PC-3 (cell line): Measurements from ENCODE around the gene FAM120AOS. TPM values are rescaled to one million over a fixed set of nuclear protein-coding genes. Genes with fewer than 3 reads are reported as not detected.

Source experiments
- ATAC-seq: fragments of 200-7000 bp; cut with Tn5 transposase; 2 replicates; pipeline ENCODE4 v1.9.1; 2020; ENCODE audit warnings: mild to moderate bottlenecking, moderate library complexity
- BruUV-seq: library from RNA; stranded (reverse); fragments of 400-500 nt; replicated peaks from 2 replicates; lab custom pipeline; 2021; lab: Mats Ljungman, UMichigan
- CTCF ChIA-PET: fragments of 300-600 bp; sonication (Branson Sonifier 250); formaldehyde crosslinking; loops from one replicate; lab custom pipeline; 2022; ENCODE audit warnings: antibody characterized with exemption; lab: Charles Lee
- POLR2A ChIA-PET: fragments of 300-600 bp; sonication (Branson Sonifier 250); formaldehyde crosslinking; loops from one replicate; lab custom pipeline; 2022; ENCODE audit warnings: antibody characterized with exemption; ENCODE audit not compliant: unreplicated experiment; lab: Charles Lee
- DNase-seq: peaks from one replicate; pipeline ENCODE4 v3.0.0-alpha.2; 2015
- H2AFZ ChIP-seq: fragments of 300-600 bp; sonication (generic); 2 replicates; pipeline ENCODE4 v1.6.0; 2016; ENCODE audit warnings: antibody characterized with exemption, low read length
- H3F3A ChIP-seq: fragments of 300-600 bp; sonication (generic); one replicate; pipeline ENCODE4 v1.6.0; 2017; ENCODE audit warnings: antibody characterized with exemption, low read length, control low read depth, mild to moderate bottlenecking; ENCODE audit not compliant: unreplicated experiment
- H3K27ac ChIP-seq: fragments of 300-600 bp; sonication (generic); 2 replicates; pipeline ENCODE4 v1.5.1; 2016; ENCODE audit warnings: mild to moderate bottlenecking, low read length
- H3K27me3 ChIP-seq: fragments of 300-600 bp; sonication (generic); 2 replicates; pipeline ENCODE4 v1.6.1; 2016; ENCODE audit warnings: low read length, mixed read lengths
- H3K36me3 ChIP-seq: fragments of 300-600 bp; sonication (generic); 2 replicates; pipeline ENCODE4 v1.6.1; 2016; ENCODE audit warnings: low read depth, mixed run types, low read length, mixed read lengths
- H3K4me1 ChIP-seq: fragments of 300-600 bp; sonication (generic); 2 replicates; pipeline ENCODE4 v1.5.1; 2016; ENCODE audit warnings: low read length; ENCODE audit not compliant: insufficient read depth
- H3K4me2 ChIP-seq: fragments of 300-600 bp; sonication (generic); 2 replicates; pipeline ENCODE4 v1.6.0; 2016; ENCODE audit warnings: low read length
- H3K4me3 ChIP-seq: fragments of 300-600 bp; sonication (generic); 2 replicates; pipeline ENCODE4 v1.5.1; 2016; ENCODE audit warnings: mild to moderate bottlenecking, low read length, mixed read lengths
- H3K79me2 ChIP-seq: fragments of 300-600 bp; sonication (generic); 2 replicates; pipeline ENCODE4 v1.6.1; 2017; ENCODE audit warnings: low read length, mixed read lengths
- H3K9ac ChIP-seq: fragments of 300-600 bp; sonication (generic); 2 replicates; pipeline ENCODE4 v1.6.0; 2016; ENCODE audit warnings: mild to moderate bottlenecking, low read length
- H3K9me2 ChIP-seq: fragments of 300-600 bp; sonication (generic); replicated peaks from 2 replicates; pipeline ENCODE4 v1.6.1; 2016; ENCODE audit warnings: mixed run types, low read length, mixed read lengths
- H3K9me3 ChIP-seq: fragments of 300-600 bp; sonication (generic); 2 replicates; pipeline ENCODE4 v1.6.1; 2016; ENCODE audit warnings: low read length, mixed read lengths
- H4K20me1 ChIP-seq: fragments of 300-600 bp; sonication (generic); 2 replicates; pipeline ENCODE4 v1.6.1; 2016; ENCODE audit warnings: low read length, mixed read lengths
- EZH2 ChIP-seq: fragments of 300-600 bp; sonication (generic); IDR thresholded peaks from one replicate; pipeline ENCODE4 v1.6.1; 2017; ENCODE audit warnings: antibody characterized with exemption, mild to moderate bottlenecking, low read length; ENCODE audit not compliant: unreplicated experiment
- EZH2phosphoT487 ChIP-seq: fragments of 300-600 bp; sonication (generic); IDR thresholded peaks from 2 replicates; pipeline ENCODE4 v1.6.1; 2018; ENCODE audit warnings: mild to moderate bottlenecking, antibody characterized with exemption, low read length, borderline replicate concordance
- intact Hi-C: fragments of 100-400 bp; cut with micrococcal nuclease; formaldehyde crosslinking; loops from 2 replicates; pipeline ENCODE4 v1.9.0; 2023
- total RNA-seq: library from RNA; depleted of rRNA; stranded (reverse); fragments of >200 nt; gene quantifications from 2 replicates; pipeline ENCODE4 v1.2.3, GENCODE V29; 2014
- TF ChIP-seq, protein P1 (sequence below): fragments of 300-600 bp; sonication (generic); conservative IDR thresholded peaks from 2 replicates; pipeline ENCODE4 v1.5.1; 2017; ENCODE audit warnings: antibody characterized with exemption, low read depth, mild to moderate bottlenecking, low read length

Gene FAM120AOS
- total RNA-seq, 1 experiment from 2014 or later: 39.8 TPM

DNA sequence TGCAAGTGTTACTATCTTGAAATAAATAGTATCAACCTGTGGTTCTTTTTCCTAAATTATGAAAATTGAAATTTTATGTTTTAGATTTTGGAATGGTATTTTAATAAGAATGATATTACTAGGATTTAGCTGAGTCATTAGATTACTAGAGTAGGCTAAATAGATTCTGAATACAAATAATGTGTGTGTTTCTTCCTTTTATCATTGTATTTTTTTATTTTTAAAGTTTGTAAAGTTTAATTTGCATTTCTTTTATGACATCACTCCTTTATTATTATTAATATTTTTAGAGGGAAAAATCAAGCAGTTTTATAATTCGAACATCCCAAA is 8.0 kb upstream of the FAM120AOS start:
- no peak overlapping the region for H3K4me2 ChIP-seq
- ATAC-seq (no peak), DNase-seq (no peak)
- H3K36me3 ChIP-seq: no peaks in the 10 kb centered on the region; the same call in 1 of the 2 replicates
- H3K9ac ChIP-seq: no peak overlapping the region
- no peaks in the 10 kb centered on the region for H3K9me2 ChIP-seq
- H3K27ac ChIP-seq: no peak overlapping the region
- intact Hi-C loops: no loop called here
- H3K4me1 ChIP-seq: peaks cover 11% of the 10 kb centered on the region
- no peaks in the 10 kb centered on the region for H3F3A ChIP-seq
- ChIA-PET CTCF (no interaction called here), POLR2A (no interaction called here)
- H3K79me2 ChIP-seq: peaks cover 100% of the 10 kb centered on the region
- no peak overlapping the region for H2AFZ ChIP-seq
- H4K20me1 ChIP-seq: peaks cover 41% of the 10 kb centered on the region
- BruUV-seq: no TSS peak
- no peak for TF ChIP-seq EZH2phosphoT487
- TF ChIP-seq, protein P1, sequence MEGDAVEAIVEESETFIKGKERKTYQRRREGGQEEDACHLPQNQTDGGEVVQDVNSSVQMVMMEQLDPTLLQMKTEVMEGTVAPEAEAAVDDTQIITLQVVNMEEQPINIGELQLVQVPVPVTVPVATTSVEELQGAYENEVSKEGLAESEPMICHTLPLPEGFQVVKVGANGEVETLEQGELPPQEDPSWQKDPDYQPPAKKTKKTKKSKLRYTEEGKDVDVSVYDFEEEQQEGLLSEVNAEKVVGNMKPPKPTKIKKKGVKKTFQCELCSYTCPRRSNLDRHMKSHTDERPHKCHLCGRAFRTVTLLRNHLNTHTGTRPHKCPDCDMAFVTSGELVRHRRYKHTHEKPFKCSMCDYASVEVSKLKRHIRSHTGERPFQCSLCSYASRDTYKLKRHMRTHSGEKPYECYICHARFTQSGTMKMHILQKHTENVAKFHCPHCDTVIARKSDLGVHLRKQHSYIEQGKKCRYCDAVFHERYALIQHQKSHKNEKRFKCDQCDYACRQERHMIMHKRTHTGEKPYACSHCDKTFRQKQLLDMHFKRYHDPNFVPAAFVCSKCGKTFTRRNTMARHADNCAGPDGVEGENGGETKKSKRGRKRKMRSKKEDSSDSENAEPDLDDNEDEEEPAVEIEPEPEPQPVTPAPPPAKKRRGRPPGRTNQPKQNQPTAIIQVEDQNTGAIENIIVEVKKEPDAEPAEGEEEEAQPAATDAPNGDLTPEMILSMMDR: no peak
- TF ChIP-seq EZH2: no peak
- H3K4me3 ChIP-seq: no peak overlapping the region
- no peaks in the 10 kb centered on the region for H3K9me3 ChIP-seq
- H3K27me3 ChIP-seq: no peaks in the 10 kb centered on the region

DNA sequence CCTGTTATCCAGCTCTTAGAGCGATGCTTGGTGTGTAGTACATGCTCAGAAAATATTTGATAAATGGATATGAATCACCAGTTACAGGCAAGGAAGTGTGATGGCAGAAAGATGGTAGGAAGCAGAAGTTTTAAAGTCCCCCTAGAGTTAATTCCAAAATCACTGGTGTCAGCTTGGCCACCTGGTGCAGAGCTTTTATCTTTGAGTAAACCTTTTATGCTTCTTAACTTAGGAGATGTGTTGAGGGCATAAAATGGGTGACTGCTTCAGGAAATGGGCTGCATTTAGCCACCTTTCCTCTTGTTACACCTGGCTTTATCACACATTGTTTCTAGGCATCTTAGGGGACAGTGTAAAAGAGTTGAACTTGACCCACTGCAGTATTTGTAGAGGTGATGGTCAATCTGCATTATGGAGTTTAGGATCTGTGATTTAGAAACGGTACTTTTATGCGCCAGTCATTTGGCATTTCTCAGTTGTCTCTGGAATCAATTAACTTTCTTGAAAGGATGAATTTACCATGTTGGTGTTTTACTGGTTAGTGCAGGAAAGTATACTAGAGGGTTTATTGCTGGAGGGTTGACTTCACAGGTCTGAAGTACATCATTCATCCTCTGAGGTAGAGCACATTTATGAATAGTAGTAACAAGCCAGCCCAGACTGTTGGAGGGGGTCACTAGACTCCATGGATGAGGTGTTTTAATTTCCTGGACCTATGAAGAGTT is 7.5 kb upstream of the FAM120AOS start:
- intact Hi-C loops: no loop called here
- no peak overlapping the region for H2AFZ ChIP-seq
- H3K36me3 ChIP-seq: no peaks in the 10 kb centered on the region; the same call in 1 of the 2 replicates
- no peak for TF ChIP-seq EZH2
- TF ChIP-seq, protein P1: no peak
- TF ChIP-seq EZH2phosphoT487: no peak
- ChIA-PET POLR2A (no interaction called here), CTCF (no interaction called here)
- ATAC-seq: no peak
- H3K4me3 ChIP-seq: no peak overlapping the region
- H3K27ac ChIP-seq: no peak overlapping the region
- no TSS peak for BruUV-seq
- H3K4me2 ChIP-seq: no peak overlapping the region
- H3K9me3 ChIP-seq: no peaks in the 10 kb centered on the region
- no peaks in the 10 kb centered on the region for H3K27me3 ChIP-seq
- no peak for DNase-seq
- H3F3A ChIP-seq: no peaks in the 10 kb centered on the region
- no peaks in the 10 kb centered on the region for H3K9me2 ChIP-seq
- peaks cover 100% of the 10 kb centered on the region for H3K79me2 ChIP-seq
- peaks cover 13% of the 10 kb centered on the region for H3K4me1 ChIP-seq
- H3K9ac ChIP-seq: no peak overlapping the region
- H4K20me1 ChIP-seq: peaks cover 45% of the 10 kb centered on the region

DNA sequence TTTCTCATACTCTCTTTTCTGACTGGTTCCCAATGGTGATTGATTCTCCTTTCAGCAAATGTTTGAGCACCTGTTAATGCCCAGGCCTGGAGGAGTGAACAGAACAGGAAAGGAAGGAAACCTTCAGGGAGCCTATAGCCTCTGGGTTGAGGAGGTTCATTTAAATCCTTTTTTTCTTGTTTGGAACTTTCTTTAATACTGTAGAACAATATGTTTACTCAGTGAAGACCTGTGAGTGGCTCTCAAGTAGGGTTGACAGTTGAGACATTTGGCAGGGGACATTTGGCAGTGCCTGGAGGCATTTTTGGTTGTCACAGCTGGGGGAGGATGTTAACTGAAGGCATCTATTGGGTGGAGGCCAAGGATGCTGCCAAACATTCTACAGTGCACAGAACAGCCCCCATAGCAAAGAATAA is 6.1 kb upstream of the FAM120AOS start:
- BruUV-seq: no TSS peak

More for the DNA sequence above, 6.1 kb upstream of the FAM120AOS start:
- Histone ChIP-seq H3K9ac (no peak overlapping the region), H3F3A (no peaks in the 10 kb centered on the region), H3K4me3 (no peak overlapping the region), H3K4me1 (peaks cover 21% of the 10 kb centered on the region), H3K9me2 (no peaks in the 10 kb centered on the region), H3K27me3 (no peaks in the 10 kb centered on the region), H3K9me3 (no peaks in the 10 kb centered on the region), H2AFZ (no peak overlapping the region), H3K27ac (no peak overlapping the region), H3K4me2 (no peak overlapping the region), H4K20me1 (peaks cover 52% of the 10 kb centered on the region), H3K79me2 (peaks cover 100% of the 10 kb centered on the region), H3K36me3 (no peaks in the 10 kb centered on the region; the same call in none of the 2 replicates)
- POLR2A ChIA-PET: no interaction called here
- CTCF ChIA-PET: no interaction called here
- intact Hi-C loops: no loop called here
- TF ChIP-seq EZH2: no peak
- TF ChIP-seq, protein P1: no peak
- TF ChIP-seq EZH2phosphoT487: no peak
- DNase-seq (no peak), ATAC-seq (no peak)
